Measurements from ENCODE around the gene KLF1.
"Not testable (repeated sequence)": the region's sequence is repeated elsewhere in the genome, so short reads cannot be mapped to it uniquely, and the experiment has no call there.

The KLF1 gene

GRCh38 chr19:12866416-12867119 is 20.4 kb downstream of the KLF1 start:
- DNase-seq = no peak

DNA sequence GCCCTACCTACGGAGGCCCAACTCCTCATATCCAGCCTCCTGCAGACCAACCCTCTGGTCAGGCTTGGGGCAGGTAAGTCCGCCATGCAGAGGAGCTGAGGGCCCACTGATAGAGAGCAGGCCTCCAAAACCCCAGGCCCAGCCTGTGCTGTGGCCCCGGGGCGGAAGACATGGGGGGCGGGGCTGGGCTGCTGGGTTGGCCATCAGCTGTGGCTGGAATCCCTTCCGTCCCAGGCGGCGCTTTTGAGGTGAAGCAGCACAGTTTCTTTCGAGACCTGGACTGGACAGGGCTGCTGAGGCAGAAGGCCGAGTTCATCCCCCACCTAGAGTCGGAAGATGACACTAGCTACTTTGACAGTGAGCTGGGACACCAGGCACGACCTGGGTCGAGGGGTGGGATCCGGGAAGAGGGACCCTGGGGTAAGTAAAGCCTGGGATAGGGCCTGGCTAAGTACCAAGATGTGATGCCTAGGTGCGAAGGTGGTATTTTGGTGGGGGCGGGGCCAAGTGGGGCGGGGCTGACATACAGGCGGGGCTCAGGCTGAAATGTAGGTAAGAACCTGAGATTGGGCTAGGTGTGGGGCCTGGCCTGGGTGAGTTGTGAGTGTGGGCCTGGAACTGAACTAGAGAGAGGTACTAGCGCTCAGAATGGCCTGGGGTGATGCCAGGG is 21.1 kb downstream of the KLF1 start:
- no peak for DNase-seq

DNA sequence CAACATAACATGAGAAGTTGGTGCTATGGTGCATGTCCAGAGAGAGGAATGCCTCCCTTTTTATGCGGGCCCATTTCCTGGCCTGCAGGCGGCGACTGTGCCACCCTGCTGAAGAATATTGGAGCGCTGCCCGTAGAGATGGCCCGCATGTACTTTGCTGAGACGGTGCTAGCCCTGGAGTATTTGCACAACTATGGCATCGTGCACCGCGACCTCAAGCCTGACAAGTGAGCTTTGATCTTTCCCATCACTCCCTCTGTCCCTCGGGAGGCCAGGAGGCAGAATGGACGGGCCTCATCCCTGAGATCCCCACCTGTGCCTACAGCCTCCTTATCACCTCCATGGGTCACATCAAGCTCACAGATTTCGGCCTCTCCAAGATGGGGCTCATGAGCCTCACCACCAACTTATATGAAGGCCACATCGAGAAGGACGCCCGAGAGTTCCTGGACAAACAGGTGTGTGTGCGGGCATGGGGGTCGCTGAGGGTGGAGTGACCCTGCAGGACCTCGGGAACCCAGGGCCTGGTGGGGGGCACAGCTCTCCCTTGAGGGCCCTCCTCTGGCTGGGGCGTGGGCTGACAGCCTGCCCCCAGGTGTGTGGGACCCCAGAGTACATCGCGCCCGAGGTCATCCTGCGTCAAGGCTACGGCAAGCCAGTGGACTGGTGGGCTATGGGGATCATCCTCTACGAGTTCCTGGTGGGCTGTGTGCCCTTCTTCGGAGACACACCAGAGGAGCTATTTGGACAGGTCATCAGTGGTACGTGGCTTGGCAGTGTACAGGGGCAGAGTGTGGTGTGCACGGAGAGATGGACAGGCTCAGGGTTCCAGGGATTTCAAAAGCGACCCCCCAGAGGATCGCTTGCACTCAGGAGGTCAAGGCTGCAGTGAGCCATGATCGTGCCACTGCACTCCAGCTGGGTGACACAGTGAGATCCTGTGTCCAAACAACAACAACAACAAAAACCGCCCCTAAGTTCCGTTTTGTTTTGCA is 22.0 kb downstream of the KLF1 start:
- no peak for DNase-seq

- no peak for DNase-seq
These were observed 22.9 kb downstream of the KLF1 start for GRCh38 chr19:12864143-12864542.

DNA sequence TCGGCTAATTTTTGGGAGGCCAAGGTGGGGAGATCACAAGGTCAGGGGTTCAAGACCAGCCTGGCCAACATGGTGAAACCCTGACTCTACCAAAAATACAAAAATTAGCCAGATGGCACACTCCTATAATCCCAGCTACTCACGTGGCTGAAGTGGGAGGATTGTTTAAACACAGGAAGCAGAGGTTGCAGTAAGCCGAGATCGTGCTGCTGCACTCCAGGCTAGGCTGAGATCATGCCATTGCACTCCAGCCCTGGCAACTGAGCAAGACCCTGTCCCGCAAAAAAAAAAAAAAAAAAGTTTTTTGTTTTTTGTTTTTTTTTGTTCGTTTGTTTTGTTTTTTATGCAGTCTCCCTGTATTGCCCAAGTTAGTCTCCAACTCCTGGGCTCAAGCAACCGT is 27.5 kb downstream of the KLF1 start:
- no peak for DNase-seq

- no peak for DNase-seq
These were observed 28.7 kb downstream of the KLF1 start for GRCh38 chr19:12858041-12858928.

DNA sequence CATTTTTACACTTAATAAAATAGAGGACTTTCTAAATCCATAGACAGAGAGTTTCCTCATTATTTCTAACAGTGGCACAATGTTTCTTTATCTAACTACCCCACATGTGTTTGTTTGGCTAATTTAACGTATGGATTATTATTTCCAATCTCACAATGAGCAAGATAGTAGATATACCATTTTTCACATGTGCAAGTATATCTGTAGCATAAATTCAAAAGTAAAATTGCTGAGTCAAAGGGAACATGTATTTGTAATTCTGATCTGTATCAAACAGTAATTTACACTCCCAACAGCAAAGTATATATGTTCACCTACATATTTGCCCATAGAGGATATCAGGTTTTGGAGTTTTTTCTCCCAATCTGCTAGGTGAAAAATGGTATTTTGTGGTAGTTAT is 30.3 kb downstream of the KLF1 start:
- DNase-seq = no peak

DNA sequence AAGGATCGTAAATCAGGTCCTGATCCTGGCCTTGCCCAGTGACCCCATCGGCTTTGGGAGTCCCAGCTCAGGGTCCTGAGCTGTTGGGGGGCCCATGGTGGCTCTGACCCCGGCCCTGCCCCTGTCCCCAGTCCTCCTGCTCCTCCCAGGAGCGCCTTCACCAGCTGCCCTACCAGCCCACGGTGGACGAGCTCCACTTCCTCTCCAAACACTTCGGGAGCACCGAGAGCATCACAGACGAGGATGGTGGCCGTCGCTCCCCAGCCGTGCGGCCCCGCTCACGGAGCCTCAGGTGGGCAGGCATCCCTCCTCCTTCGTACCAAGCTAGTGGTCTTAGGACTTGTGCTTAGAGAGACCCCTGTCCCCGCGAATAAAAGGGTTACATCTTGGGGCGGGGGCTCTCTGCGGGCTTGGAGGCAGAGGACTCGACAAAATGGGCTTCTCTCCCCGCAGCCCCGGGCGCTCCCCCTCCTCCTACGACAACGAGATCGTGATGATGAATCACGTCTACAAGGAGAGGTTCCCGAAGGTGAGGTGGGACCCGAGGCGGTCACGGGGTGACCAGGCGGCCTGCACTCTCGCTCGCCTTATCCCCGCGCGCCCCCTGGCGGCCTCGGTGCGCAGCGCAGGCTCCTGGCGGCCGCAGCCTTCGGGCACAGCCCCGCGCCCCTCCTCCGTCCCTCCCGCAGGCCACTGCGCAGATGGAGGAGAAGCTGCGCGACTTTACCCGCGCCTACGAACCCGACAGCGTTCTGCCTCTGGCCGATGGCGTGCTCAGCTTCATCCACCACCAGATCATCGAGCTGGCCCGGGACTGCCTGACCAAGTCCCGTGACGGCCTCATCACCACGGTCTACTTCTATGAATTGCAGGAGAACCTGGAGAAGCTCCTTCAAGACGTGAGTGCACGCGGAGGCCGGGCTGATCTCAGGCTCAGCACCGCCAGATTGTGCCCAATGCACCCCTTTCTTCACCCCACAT is 39.6 kb downstream of the KLF1 start:
- DNase-seq = peak; percentile 88

GRCh38 chr19:12846613-12847012 is 40.4 kb downstream of the KLF1 start:
- DNase-seq = not testable (repeated sequence)

GRCh38 chr19:12843999-12844732 is 42.8 kb downstream of the KLF1 start:
- no peak for DNase-seq

GRCh38 chr19:12843328-12843727 is 43.7 kb downstream of the KLF1 start:
- no peak for DNase-seq

- DNase-seq = no peak
These were observed 44.5 kb downstream of the KLF1 start for GRCh38 chr19:12842511-12842910.

- DNase-seq = no peak
These were observed 45.9 kb downstream of the KLF1 start for GRCh38 chr19:12841094-12841493.

- DNase-seq = peak; percentile 35
These were observed 46.6 kb downstream of the KLF1 start for GRCh38 chr19:12840091-12841079.

DNA sequence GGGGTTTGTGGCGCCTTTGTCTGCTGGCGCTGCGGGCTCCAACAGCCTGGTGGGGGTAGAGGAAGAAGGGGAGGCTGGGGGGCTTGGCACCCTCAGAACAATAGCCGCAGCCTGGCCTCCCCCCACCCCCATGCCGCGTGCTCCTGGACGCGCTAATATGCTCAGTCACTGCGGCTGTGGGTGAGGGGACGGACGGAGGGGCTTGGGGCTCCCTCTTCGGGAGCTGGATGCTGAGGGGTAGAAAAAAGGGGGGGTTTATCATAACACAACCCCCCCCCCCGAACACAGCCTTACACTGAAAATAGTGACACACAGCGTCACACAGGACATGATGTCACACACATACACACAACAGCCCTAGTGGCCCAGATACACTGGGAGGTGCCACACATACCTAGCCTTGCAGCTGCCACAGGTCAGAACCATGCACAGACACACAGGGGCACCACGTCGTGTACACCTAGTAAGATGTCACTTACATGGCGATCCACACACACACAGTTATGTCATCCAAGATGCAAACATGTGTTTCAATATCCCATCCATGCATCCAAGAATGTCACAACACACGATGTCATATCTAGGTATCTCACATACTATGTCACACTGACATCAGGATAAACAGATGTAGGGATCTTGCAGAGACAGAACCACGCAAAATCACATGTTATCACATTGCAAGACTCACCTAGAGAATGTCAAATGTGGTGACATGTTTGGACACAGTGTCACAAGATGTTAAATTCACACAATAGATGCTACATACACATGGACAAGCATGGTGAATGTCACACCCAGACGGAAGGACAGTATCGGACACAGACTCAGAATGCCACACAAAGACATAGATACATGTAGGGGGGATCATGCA is 47.9 kb downstream of the KLF1 start:
- peak; percentile 27 for DNase-seq

DNA sequence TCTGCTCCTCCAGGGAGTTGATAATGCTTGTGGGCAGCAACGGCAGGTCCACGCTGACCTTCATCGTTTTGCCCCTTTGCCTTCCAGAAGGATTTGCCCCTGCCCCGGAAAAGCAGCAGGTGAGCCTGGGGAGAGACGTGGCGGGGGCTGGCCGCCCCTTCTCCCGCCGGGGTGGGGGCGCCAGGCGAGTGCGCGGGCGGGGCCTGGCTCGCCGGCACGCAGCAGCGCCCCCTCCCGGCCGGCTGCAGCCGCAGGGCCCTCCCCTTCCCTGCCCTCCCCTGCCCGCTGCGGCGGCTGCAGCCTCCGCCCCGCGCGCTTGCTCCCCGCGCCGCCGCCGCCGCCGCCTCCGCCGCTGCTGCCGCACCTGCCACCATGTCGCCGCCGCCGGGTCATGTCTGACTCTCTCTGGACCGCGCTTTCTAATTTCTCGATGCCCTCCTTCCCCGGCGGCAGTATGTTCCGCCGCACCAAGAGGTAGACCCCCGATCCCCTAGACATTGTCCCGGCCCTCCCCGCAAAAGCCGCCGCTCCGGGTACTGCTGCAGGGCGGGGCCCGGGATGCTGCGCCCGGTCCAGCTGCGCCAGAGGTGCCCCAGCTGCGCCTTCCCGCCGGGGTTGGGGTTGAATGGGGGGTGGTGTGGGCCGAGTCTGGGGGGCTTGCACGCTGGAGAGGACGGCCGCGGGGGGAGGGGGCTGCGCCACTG is 48.7 kb downstream of the KLF1 start, which contains the start of gene MAST1:
Gene MAST1 (plus strand): TSS at position 334 of the 704 bp plus-strand sequence. CDS start 58 bp downstream, at position 392.
- peak; percentile 54 for DNase-seq

- no peak for DNase-seq
These were observed 49.8 kb downstream of the KLF1 start for GRCh38 chr19:12837225-12837624.

Measured in activated naive CD4-positive, alpha-beta T cell treated with Interleukin-2 at 50 U/mL for 16 hours (primary cell).